Upper lobe of left lung (tissue), 4 donors: ENCODE data around the gene CSTF2.

Experiments used
- CTCF ChIP-seq, 6 experiments: fragments of 450-650 bp in 4 of 6; fragments of 200-600 bp in 2 of 6; sonication (generic) in 2 of 6; IDR thresholded peaks; one replicate each; pipeline ENCODE4 v1.5.1; 2016 to 2019; ENCODE audit warnings: antibody characterized with exemption in 6 of 6
- EP300 ChIP-seq, 4 donors: sonication (generic); formaldehyde crosslinking; IDR thresholded peaks; one replicate each; pipeline ENCODE4 v1.5.1; 2017; ENCODE audit warnings: antibody characterized with exemption in 4 of 4, control low read depth in 2 of 4

DNA sequence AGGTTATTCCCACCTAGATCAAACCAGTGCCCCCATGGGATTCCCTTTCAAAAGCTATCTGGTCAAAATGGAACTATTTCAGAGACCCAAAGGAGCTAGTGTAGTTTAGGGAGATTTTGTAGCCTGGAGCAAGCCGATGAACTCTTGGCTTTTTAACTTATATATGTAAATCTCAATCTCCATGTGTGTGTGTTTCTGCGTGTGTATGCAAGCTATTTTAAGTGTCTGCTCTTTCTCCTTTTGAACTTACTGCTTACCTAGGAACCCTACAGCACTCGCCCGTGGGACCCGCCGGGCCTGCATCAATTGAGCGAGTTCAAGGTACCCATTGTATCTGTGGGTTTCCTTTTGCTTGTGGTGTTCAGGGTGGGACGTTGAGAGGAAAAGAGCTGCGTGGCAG is 10.4 kb downstream of the CSTF2 start:
- TF ChIP-seq CTCF (IDR thresholded peaks at IDR 0.05) (no peak), EP300 (IDR thresholded peaks at IDR 0.05) (no peak)
